Measurements from ENCODE around the gene CIAO3.

The CIAO3 gene

GRCh38 chr16:694187-694862, 46.5 kb downstream of the CIAO3 start:
- Histone ChIP-seq H3K4me1 (ENCODE audit: control insufficient read depth in 2 of 2, insufficient read depth in 1 of 2, low read depth in 1 of 2, low read length in 2 of 2) (peaks cover 3 to 12% of the 10 kb centered on the region in 2 donors), H2BK12ac (ENCODE audit: low read length) (no peak overlapping the region), H2AFZ (ENCODE audit: low read length) (no peak overlapping the region), H3K9me3 (replicated peaks in 1 of 2; ENCODE audit: control insufficient read depth in 2 of 2, insufficient read depth in 1 of 2, low read depth in 1 of 2, low read length in 2 of 2) (peaks cover 0 to 6% of the 10 kb centered on the region in 2 donors), H4K8ac (ENCODE audit: low read depth, low read length) (no peak overlapping the region), H2AK5ac (ENCODE audit: low read depth, low read length) (no peak overlapping the region), H3K18ac (ENCODE audit: low read length) (peak overlapping the region; percentile 38), H3K9ac (ENCODE audit: low read depth, low read length, poor library complexity) (no peak overlapping the region), H3K14ac (ENCODE audit: low read length) (peak overlapping the region; percentile 6), H2BK120ac (ENCODE audit: low read depth, low read length) (no peak overlapping the region), H3K4ac (ENCODE audit: low read length) (no peak overlapping the region), H3K36me3 (replicated peaks in 1 of 2; ENCODE audit: control insufficient read depth in 2 of 2, insufficient read depth in 2 of 2, low read length in 2 of 2) (no peaks in the 10 kb centered on the region), H3K23ac (ENCODE audit: low read depth, low read length, poor library complexity) (peak overlapping the region; percentile 22), H3K4me2 (ENCODE audit: insufficient read depth, low read length, poor library complexity, severe bottlenecking) (peak overlapping the region; percentile 57), H3K79me1 (ENCODE audit: low read depth, low read length) (peaks cover 7% of the 10 kb centered on the region), H2BK5ac (ENCODE audit: low read length) (peak overlapping the region; percentile 3), H2BK15ac (ENCODE audit: low read length) (no peak overlapping the region), H3K27ac (replicated peaks; ENCODE audit: low read length) (no peak overlapping the region), H3K4me3 (ENCODE audit: low read length in 2 of 2) (peak overlapping the region in 1 of 2 donors; percentile 66), H4K91ac (ENCODE audit: low read depth, low read length, poor library complexity) (no peak overlapping the region), H3K27me3 (ENCODE audit: control insufficient read depth in 3 of 3, insufficient read depth in 3 of 3, low read depth in 1 of 3, low read length in 3 of 3) (peaks cover 10 to 67% (median 28%) of the 10 kb centered on the region in 3 experiments)
- no CpG with 5 or more reads among the region's 64 CpGs for WGBS, 2 donors (ENCODE audit: extremely low coverage in 2 of 2, insufficient read length in 2 of 2, insufficient replicate concordance in 1 of 2)
- DNase-seq (ENCODE audit: low spot score): no peak

DNA sequence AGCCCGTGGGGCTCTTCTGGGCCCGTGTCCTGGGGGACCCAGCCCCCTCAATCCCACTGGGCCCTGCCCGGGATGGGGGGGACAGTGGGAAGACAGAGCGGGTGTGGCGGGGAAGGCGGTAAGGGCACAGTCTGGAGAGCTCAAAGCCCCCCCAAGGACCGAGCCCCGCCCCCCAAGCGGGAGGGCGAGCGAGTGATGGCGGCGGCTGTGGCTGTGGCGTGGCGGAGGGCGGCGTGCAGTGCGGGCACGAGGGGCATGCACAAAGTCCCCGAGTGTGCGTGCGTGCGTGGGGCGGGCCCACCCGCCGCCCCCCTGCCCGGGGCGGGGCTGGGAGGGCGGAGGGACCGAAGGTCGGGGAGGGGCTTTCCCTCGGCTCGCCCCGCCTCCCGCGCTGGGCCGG, 47.0 kb downstream of the CIAO3 start:
- no peak overlapping the region for H4K91ac ChIP-seq (ENCODE audit: low read depth, low read length, poor library complexity)
- peaks cover 9% of the 10 kb centered on the region for H3K79me1 ChIP-seq (ENCODE audit: low read depth, low read length)
- H3K23ac ChIP-seq (ENCODE audit: low read depth, low read length, poor library complexity): no peak overlapping the region
- no peaks in the 10 kb centered on the region for H3K36me3 ChIP-seq (replicated peaks in 1 of 2; ENCODE audit: control insufficient read depth in 2 of 2, insufficient read depth in 2 of 2, low read length in 2 of 2)
- H3K9me3 ChIP-seq (replicated peaks in 1 of 2; ENCODE audit: control insufficient read depth in 2 of 2, insufficient read depth in 1 of 2, low read depth in 1 of 2, low read length in 2 of 2): peaks cover 0 to 6% of the 10 kb centered on the region in 2 donors
- peak overlapping the region; percentile 60 for H3K9ac ChIP-seq (ENCODE audit: low read depth, low read length, poor library complexity)
- no peak overlapping the region for H2BK120ac ChIP-seq (ENCODE audit: low read depth, low read length)
- peak overlapping the region; percentile 76 for H3K18ac ChIP-seq (ENCODE audit: low read length)
- H3K27ac ChIP-seq (replicated peaks; ENCODE audit: low read length): no peak overlapping the region
- no peak overlapping the region for H3K14ac ChIP-seq (ENCODE audit: low read length)
- peak overlapping the region in 1 of 2 donors; percentile 51 for H3K4me3 ChIP-seq (ENCODE audit: low read length in 2 of 2)
- H3K4me1 ChIP-seq (ENCODE audit: control insufficient read depth in 2 of 2, insufficient read depth in 1 of 2, low read depth in 1 of 2, low read length in 2 of 2): peaks cover 4 to 13% of the 10 kb centered on the region in 2 donors
- H2BK15ac ChIP-seq (ENCODE audit: low read length): peak overlapping the region; percentile 87
- H2BK5ac ChIP-seq (ENCODE audit: low read length): peak overlapping the region; percentile 3
- WGBS, 2 donors (ENCODE audit: extremely low coverage in 2 of 2, insufficient read length in 2 of 2, insufficient replicate concordance in 1 of 2): no CpG with 5 or more reads among the region's 37 CpGs
- no peak overlapping the region for H2AFZ ChIP-seq (ENCODE audit: low read length)
- H3K27me3 ChIP-seq (ENCODE audit: control insufficient read depth in 3 of 3, insufficient read depth in 3 of 3, low read depth in 1 of 3, low read length in 3 of 3): peaks cover 10 to 62% (median 28%) of the 10 kb centered on the region in 3 experiments
- H3K4me2 ChIP-seq (ENCODE audit: insufficient read depth, low read length, poor library complexity, severe bottlenecking): peak overlapping the region; percentile 57
- no peak overlapping the region for H4K8ac ChIP-seq (ENCODE audit: low read depth, low read length)
- no peak overlapping the region for H3K4ac ChIP-seq (ENCODE audit: low read length)
- H2BK12ac ChIP-seq (ENCODE audit: low read length): no peak overlapping the region
- no peak for DNase-seq (ENCODE audit: low spot score)
- no peak overlapping the region for H2AK5ac ChIP-seq (ENCODE audit: low read depth, low read length)

DNA sequence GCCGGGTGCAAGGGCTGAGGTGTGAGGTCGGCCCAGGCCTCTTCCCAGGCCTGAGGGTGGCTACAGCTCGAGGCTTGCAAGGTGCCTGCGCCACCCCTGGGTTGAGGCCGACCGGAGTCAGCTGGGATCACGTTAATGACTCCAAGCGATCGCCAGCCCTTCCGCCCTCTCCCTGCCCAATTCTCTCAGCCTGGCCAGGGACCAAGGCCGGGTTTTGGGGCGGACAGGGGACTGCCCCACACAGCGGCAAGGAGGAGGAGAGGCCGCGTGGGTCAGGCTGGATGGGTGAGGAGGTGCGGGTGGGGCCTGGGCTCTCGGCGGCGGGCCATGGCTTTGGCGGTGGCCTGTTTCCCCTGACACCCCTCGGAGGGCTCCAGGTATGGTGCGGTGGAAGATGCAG, 47.4 kb downstream of the CIAO3 start:
- Histone ChIP-seq H3K4me2 (ENCODE audit: insufficient read depth, low read length, poor library complexity, severe bottlenecking) (no peak overlapping the region), H3K9ac (ENCODE audit: low read depth, low read length, poor library complexity) (no peak overlapping the region), H2BK12ac (ENCODE audit: low read length) (peak overlapping the region; percentile 41), H3K23ac (ENCODE audit: low read depth, low read length, poor library complexity) (peak overlapping the region; percentile 73), H3K27ac (replicated peaks; ENCODE audit: low read length) (no peak overlapping the region), H4K8ac (ENCODE audit: low read depth, low read length) (no peak overlapping the region), H3K79me1 (ENCODE audit: low read depth, low read length) (peaks cover 11% of the 10 kb centered on the region), H3K36me3 (replicated peaks in 1 of 2; ENCODE audit: control insufficient read depth in 2 of 2, insufficient read depth in 2 of 2, low read length in 2 of 2) (no peaks in the 10 kb centered on the region), H2AK5ac (ENCODE audit: low read depth, low read length) (peak overlapping the region; percentile 56), H2BK5ac (ENCODE audit: low read length) (peak overlapping the region; percentile 3), H3K14ac (ENCODE audit: low read length) (no peak overlapping the region), H3K4me1 (ENCODE audit: control insufficient read depth in 2 of 2, insufficient read depth in 1 of 2, low read depth in 1 of 2, low read length in 2 of 2) (peaks cover 4 to 13% of the 10 kb centered on the region in 2 donors), H3K9me3 (replicated peaks in 1 of 2; ENCODE audit: control insufficient read depth in 2 of 2, insufficient read depth in 1 of 2, low read depth in 1 of 2, low read length in 2 of 2) (peaks cover 0 to 6% of the 10 kb centered on the region in 2 donors), H3K18ac (ENCODE audit: low read length) (peak overlapping the region; percentile 64), H3K4me3 (ENCODE audit: low read length in 2 of 2) (no peak overlapping the region), H2AFZ (ENCODE audit: low read length) (no peak overlapping the region), H2BK120ac (ENCODE audit: low read depth, low read length) (no peak overlapping the region), H4K91ac (ENCODE audit: low read depth, low read length, poor library complexity) (no peak overlapping the region), H3K4ac (ENCODE audit: low read length) (no peak overlapping the region), H3K27me3 (ENCODE audit: control insufficient read depth in 3 of 3, insufficient read depth in 3 of 3, low read depth in 1 of 3, low read length in 3 of 3) (peaks cover 10 to 60% (median 28%) of the 10 kb centered on the region in 3 experiments), H2BK15ac (ENCODE audit: low read length) (peak overlapping the region; percentile 87)
- WGBS, 2 donors (ENCODE audit: extremely low coverage in 2 of 2, insufficient read length in 2 of 2, insufficient replicate concordance in 1 of 2): no CpG with 5 or more reads among the region's 22 CpGs
- no peak for DNase-seq (ENCODE audit: low spot score)

GRCh38 chr16:692356-693108, 48.3 kb downstream of the CIAO3 start:
- Histone ChIP-seq H2BK12ac (ENCODE audit: low read length) (no peak overlapping the region), H3K4ac (ENCODE audit: low read length) (no peak overlapping the region), H2AFZ (ENCODE audit: low read length) (no peak overlapping the region), H3K27ac (replicated peaks; ENCODE audit: low read length) (no peak overlapping the region), H3K36me3 (replicated peaks in 1 of 2; ENCODE audit: control insufficient read depth in 2 of 2, insufficient read depth in 2 of 2, low read length in 2 of 2) (peaks cover 4 to 6% of the 10 kb centered on the region in 2 donors), H3K4me1 (ENCODE audit: control insufficient read depth in 2 of 2, insufficient read depth in 1 of 2, low read depth in 1 of 2, low read length in 2 of 2) (peaks cover 4 to 13% of the 10 kb centered on the region in 2 donors), H3K27me3 (ENCODE audit: control insufficient read depth in 3 of 3, insufficient read depth in 3 of 3, low read depth in 1 of 3, low read length in 3 of 3) (peaks cover 10 to 57% (median 28%) of the 10 kb centered on the region in 3 experiments), H3K9ac (ENCODE audit: low read depth, low read length, poor library complexity) (no peak overlapping the region), H2BK15ac (ENCODE audit: low read length) (no peak overlapping the region), H3K14ac (ENCODE audit: low read length) (no peak overlapping the region), H3K18ac (ENCODE audit: low read length) (no peak overlapping the region), H3K23ac (ENCODE audit: low read depth, low read length, poor library complexity) (no peak overlapping the region), H3K4me3 (ENCODE audit: low read length in 2 of 2) (no peak overlapping the region), H2BK120ac (ENCODE audit: low read depth, low read length) (no peak overlapping the region), H3K4me2 (ENCODE audit: insufficient read depth, low read length, poor library complexity, severe bottlenecking) (no peak overlapping the region), H4K91ac (ENCODE audit: low read depth, low read length, poor library complexity) (no peak overlapping the region), H3K79me1 (ENCODE audit: low read depth, low read length) (peaks cover 15% of the 10 kb centered on the region), H2AK5ac (ENCODE audit: low read depth, low read length) (peak overlapping the region; percentile 56), H3K9me3 (replicated peaks in 1 of 2; ENCODE audit: control insufficient read depth in 2 of 2, insufficient read depth in 1 of 2, low read depth in 1 of 2, low read length in 2 of 2) (peaks cover 0 to 6% of the 10 kb centered on the region in 2 donors), H2BK5ac (ENCODE audit: low read length) (no peak overlapping the region), H4K8ac (ENCODE audit: low read depth, low read length) (no peak overlapping the region)
- no peak for DNase-seq (ENCODE audit: low spot score)
- no CpG with 5 or more reads among the region's 10 CpGs for WGBS, 2 donors (ENCODE audit: extremely low coverage in 2 of 2, insufficient read length in 2 of 2, insufficient replicate concordance in 1 of 2)
